A172 (cell line): ENCODE data around the gene ZFAND3. TPM values are rescaled to one million over a fixed set of nuclear protein-coding genes. Genes with fewer than 3 reads are reported as not detected.

ENCODE experiments used
- DNase-seq: peaks from one replicate; pipeline ENCODE4 v3.0.0-alpha.2; 2015; ENCODE audit warnings: low spot score
- total RNA-seq: library from RNA; depleted of rRNA; stranded (reverse); fragments of >200 nt; shearing (Covaris generic); gene quantifications from 2 replicates; pipeline ENCODE4 v1.2.3, GENCODE V29; 2014

The ZFAND3 gene
- total RNA-seq, 1 experiment from 2014 or later = 10.0 TPM

DNA sequence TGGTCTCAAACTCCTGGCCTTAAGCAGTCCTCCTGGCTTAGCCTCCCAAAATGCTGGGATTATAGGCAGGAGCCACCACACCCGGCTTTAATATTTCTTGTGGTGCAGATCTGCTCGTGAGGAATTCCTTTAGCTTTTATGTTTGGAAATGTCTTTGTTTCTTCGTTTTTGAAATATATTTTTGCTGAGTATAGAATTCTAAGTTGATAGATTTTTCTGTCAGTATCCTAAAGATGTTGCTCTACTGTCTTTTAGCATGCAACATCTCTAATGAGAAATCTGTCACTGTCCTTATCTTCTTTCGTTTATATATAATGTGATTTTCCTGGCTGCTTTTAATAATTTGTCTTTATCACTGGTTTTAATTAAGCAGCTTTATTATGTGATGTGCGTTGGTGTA lies 75.1 kb downstream of the ZFAND3 start:
- no peak for DNase-seq

DNA sequence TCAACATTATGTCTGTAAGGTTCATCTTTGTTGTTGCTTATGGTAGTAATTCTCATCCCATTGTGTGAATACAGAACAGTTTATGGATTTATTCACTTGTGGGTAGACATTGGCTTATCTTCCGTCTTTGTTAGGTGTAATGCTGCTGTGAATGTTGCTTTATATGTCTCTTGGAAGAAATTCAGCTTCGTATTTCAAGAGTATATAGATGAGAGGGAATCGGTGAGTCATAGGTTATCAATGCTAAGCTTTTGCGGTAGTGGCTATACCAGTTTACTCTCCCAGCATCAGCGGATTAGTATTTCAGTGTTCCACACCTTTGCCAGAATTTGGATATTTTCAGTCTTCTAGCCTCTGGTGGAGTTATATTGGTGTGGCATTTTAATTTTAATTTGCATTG lies 77.8 kb downstream of the ZFAND3 start:
- no peak for DNase-seq

GRCh38 chr6:37897818-37898515 lies 78.4 kb downstream of the ZFAND3 start:
- no peak for DNase-seq

GRCh38 chr6:37903351-37904340 lies 84.1 kb downstream of the ZFAND3 start:
- no peak for DNase-seq

GRCh38 chr6:37904590-37904989 lies 85.1 kb downstream of the ZFAND3 start:
- no peak for DNase-seq

DNA sequence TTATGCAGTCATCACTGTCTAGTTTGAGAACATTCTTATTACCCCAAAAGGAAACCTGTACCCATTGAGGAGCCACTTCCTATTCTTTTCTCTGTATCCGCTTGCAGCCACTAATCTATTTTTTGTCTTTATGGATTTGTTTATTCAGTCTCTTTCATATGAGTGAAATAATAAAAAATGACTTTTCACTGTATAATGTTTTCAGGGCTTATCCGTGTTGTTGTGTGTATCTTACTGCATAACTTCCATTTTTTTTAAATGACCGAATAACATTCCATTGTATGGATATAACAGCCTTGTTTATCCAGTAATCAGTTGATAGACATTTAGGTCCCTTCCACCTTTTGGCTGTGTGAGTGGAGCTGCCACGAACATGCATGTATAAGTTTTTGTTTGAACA lies 86.6 kb downstream of the ZFAND3 start:
- no peak for DNase-seq

DNA sequence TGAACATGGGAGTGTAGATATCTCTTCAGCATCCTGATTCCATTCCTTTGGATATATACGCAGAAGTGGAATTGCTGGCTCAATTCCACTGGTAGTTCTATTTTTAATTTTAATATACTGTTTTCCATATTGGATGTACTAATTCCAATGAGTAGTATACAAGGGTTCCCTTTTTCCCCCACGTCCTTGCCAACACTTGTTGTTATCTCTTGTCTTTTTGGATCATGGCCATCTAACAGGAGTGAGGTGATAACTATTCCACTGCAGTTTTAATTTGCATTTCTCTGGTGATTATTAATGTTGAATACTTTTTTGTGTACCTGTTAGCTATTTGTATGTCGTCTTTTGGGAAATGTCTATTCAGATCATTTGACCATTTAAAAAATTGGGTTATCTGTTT lies 91.5 kb downstream of the ZFAND3 start:
- no peak for DNase-seq

DNA sequence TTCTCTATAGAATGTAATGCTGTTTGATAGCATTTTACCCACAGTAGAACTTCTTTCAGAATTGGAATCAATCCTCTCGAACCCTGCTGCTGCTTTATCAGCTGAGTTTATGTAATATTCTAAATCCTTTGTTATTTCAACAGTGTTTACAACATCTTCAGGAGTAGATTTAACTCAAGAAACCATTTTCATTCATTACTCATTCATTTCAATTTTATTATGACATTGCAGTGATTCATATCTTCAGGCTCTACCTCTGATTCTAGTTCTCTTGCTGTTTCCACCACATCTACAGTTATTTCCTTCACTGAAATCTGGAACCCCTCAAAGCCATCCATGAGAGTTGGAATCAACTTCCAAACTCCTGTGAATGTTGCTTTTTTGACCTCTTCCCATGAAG lies 93.7 kb downstream of the ZFAND3 start:
- no peak for DNase-seq

- no peak for DNase-seq
Measured at GRCh38 chr6:37915463-37915862, 95.9 kb downstream of the ZFAND3 start.

GRCh38 chr6:37916149-37916548 lies 96.6 kb downstream of the ZFAND3 start:
- no peak for DNase-seq

DNA sequence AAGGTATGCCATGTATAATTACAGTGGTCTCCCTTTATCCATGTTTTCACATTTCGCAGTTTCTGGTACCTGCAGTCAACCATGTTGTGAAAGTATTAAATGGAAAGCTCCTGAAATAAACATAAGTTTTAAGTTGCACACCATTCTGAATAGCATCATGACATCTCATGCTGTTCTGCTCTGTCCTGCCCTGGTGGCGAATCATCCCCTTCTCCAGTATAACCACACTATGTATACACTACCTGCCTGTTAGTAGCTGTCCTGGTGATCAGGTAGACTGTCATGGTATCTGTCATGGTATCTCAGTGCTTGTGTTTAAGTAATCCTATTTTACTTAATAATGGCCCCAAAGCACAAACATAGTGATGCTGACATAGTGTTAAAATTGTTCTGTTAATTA lies 97.1 kb downstream of the ZFAND3 start:
- no peak for DNase-seq

GRCh38 chr6:37917566-37917965 lies 98.0 kb downstream of the ZFAND3 start:
- DNase-seq = no peak

DNA sequence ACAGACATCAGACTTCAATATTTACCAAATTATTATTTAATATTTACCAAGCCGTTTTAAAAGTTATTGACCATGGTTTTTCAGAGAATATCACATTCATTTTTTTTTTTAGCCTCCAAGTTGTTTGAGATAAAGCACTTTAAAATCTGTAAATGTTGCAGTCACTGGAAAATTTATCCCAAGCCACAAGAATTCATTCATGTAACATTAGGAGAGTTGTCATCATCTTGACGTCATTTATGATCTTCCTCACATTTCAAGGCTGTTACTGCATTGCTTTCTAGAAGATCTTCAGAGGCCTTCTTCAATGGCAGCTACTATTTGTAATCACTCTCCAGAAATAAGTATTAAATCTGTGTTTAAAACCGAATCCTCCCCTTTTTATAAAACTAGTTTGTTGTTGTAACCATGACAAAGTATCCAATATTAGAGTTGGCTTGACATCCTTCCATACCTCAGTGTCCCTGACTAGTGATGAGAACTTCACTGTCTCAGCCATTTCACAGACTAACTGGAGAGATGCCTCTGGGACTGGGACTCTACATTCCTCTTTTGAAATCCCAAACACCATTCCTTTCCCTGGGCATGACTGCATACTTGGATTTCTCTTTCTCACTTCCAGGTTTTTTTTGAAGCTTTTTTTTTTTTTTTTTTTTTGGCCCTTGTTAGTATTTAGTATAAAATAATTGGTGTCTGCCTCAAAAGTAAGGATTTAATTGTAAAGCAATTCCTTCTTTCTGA lies 100.1 kb downstream of the ZFAND3 start:
- DNase-seq = no peak

DNA sequence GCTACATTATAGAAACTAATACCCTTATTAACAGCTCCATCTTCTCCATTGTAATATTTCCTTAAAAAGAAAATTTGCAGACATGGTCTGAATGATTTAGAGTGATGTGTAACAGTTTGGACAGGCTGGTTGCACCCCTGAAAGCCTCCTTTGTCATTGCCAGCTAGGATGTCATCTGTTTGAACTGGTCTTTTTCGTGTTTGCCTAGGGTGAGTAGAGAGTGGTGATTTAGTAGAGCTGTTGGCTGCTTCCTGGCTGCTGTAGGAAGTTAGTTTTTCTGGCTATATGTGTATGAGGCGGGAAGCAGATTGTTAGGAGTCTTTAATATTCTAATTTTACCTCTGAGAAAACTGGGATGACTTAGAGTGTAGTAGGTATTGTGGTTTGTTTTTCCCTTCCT lies 101.1 kb downstream of the ZFAND3 start:
- no peak for DNase-seq

DNA sequence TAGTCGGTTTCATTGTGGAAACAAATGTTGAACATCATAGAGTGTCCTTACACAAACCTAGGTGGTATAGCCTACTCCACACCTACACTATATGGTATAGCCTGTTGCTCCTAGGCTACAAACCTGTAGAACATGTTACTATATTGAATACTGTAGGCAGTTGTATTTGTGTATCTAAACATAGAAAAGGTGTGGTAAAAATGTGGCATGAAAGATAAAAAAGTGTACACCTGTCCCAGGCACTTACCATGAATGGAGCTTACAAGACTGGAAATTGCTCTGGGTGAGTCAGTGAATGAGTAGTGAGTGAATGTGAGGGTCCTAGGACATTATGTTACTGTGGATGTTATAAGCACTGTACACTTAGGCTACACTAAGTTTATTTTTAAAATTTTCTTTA lies 103.0 kb downstream of the ZFAND3 start:
- no peak for DNase-seq

DNA sequence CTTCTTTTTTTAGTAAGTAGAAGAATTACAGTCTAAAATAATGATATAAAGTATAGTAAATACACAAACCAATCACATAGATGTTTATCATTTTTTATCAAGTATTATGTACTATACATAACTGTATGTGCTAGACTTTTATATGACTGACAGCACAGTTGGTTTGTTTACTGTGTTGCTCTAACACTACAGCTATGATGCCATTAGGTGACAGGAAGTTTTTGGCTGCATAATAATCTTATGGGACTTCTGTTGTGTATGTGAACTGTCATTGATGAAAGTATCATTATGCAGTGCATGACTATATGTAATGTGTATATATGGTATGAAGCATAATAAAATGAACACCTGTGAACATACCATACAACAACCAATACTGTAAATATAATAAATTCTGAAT lies 104.0 kb downstream of the ZFAND3 start:
- DNase-seq = no peak

GRCh38 chr6:37926661-37927060 lies 107.1 kb downstream of the ZFAND3 start:
- DNase-seq = no peak

DNA sequence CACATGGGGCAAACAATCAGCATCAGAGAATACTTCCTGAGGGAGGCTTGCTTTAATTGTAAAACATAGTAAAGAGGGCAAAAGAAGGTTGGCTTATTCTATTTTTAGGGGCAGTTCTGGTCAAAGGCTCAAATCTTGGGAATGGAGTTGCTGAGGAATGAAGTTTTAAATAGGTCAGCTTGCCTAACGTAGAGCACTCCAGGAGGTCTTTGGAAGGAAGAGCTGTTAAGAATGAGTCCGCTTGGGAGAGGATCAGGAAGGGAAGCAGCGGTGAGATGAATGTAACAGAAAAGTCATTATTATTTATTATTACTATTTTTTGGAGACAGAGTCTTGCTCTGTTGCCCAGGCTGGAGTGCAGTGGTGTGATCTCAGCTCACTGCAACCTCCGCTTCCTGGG lies 108.7 kb downstream of the ZFAND3 start:
- DNase-seq = no peak

DNA sequence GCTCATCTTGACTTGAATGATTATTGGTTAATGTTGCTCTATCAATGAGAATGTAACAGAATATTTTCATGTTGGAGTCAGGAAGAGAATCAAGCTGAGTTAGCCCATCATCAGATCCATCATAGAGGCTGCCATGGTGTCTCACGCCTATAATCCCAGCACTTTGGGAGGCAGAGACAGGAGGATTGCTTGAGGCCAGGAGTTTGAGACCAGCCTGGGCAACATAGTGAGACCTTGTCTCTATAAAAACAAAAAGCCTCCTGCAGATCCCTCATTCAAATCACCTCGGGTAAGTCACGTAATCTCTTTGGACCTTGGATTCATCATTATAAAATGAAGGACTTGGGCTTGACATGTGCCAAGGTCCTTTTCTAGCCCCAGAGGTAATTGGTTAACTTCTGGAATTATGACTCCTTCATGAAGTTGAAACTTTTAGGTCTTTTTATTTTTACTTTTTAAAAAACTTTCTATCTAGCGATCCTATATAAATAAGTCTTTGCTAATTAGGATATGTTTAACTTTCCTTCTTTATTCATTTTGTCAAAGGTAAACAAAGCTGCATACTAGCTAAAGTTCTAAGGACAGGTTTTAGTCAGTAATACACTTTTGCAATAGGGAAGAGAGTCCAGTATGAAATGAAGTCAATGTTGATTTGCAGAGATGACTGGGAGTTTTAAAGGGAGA lies 110.9 kb downstream of the ZFAND3 start:
- DNase-seq = no peak

- DNase-seq = no peak
Measured at GRCh38 chr6:37931066-37931465, 111.5 kb downstream of the ZFAND3 start.

- DNase-seq = no peak
Measured at GRCh38 chr6:37934276-37934675, 114.7 kb downstream of the ZFAND3 start.

DNA sequence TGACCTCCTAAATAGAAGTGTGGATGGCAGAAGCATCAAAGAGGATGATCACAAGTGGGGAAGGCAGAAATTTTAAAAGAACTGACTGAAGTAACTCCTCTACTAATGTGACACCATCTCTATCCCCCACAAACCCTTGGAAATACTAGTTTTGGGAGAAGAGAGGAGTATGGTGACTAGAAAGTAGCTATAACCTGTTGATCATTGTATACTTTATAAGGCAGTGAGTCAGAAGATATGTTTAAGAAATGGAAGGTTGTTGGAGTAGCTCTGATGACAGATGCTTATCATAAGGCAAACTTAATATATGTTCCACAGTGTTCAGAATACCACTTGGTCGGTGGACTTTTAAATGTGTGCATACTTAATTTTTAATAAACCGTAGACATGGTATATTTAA lies 116.6 kb downstream of the ZFAND3 start:
- no peak for DNase-seq
